Mucosa of rectum (tissue), 2 donors: Measurements from ENCODE around the gene PLRG1.

ENCODE experiments used
- H3K27ac ChIP-seq, 2 donors: one replicate each; pipeline ENCODE4 v1.7.0; 2013; ENCODE audit warnings: inconsistent platforms in 2 of 2, low read depth in 2 of 2, low read length in 2 of 2
- H3K27me3 ChIP-seq, 2 donors: one replicate each; pipeline ENCODE4 v1.7.0; 2013; ENCODE audit warnings: low read length in 2 of 2; ENCODE audit not compliant: control insufficient read depth in 2 of 2, insufficient read depth in 2 of 2
- H3K36me3 ChIP-seq, 2 donors: one replicate each; pipeline ENCODE4 v1.7.0; 2013; ENCODE audit warnings: low read length in 2 of 2; ENCODE audit not compliant: control insufficient read depth in 2 of 2, insufficient read depth in 2 of 2
- H3K4me1 ChIP-seq, 2 donors: one replicate each; pipeline ENCODE4 v1.7.0; 2013; ENCODE audit warnings: low read length in 2 of 2, mild to moderate bottlenecking in 1 of 2; ENCODE audit not compliant: control insufficient read depth in 2 of 2, insufficient read depth in 2 of 2
- H3K4me3 ChIP-seq, 2 donors: one replicate each; pipeline ENCODE4 v1.7.0; 2013; ENCODE audit warnings: low read length in 2 of 2
- H3K9ac ChIP-seq, 2 donors: one replicate each; pipeline ENCODE4 v1.7.0; 2013; ENCODE audit warnings: low read length in 2 of 2, low read depth in 1 of 2, mild to moderate bottlenecking in 1 of 2
- H3K9me3 ChIP-seq, 2 donors: one replicate each; pipeline ENCODE4 v1.7.0; 2013; ENCODE audit warnings: low read length in 2 of 2; ENCODE audit not compliant: control insufficient read depth in 2 of 2
- donor health status: healthy.
- donor health status: Normal muscosa, but diverticular disease.

Gene PLRG1

GRCh38 chr4:154526151-154526550 is 24.0 kb downstream of the PLRG1 start:
- Histone ChIP-seq H3K27ac (no peak overlapping the region), H3K9ac (no peak overlapping the region), H3K27me3 (peaks cover 0 to 7% of the 10 kb centered on the region in 2 donors), H3K4me1 (no peaks in the 10 kb centered on the region), H3K9me3 (no peaks in the 10 kb centered on the region), H3K36me3 (no peaks in the 10 kb centered on the region), H3K4me3 (no peak overlapping the region)

- H3K4me1 ChIP-seq, result no peaks in the 10 kb centered on the region
- no peak overlapping the region for H3K4me3 ChIP-seq
- H3K36me3 ChIP-seq, result no peaks in the 10 kb centered on the region
- no peaks in the 10 kb centered on the region for H3K9me3 ChIP-seq
- no peak overlapping the region for H3K27ac ChIP-seq
- no peak overlapping the region for H3K9ac ChIP-seq
- H3K27me3 ChIP-seq, result peaks cover 0 to 8% of the 10 kb centered on the region in 2 donors
These were observed 28.6 kb downstream of the PLRG1 start for GRCh38 chr4:154521607-154522006.

GRCh38 chr4:154519214-154519613 is 31.0 kb downstream of the PLRG1 start:
- no peaks in the 10 kb centered on the region for H3K36me3 ChIP-seq
- H3K4me1 ChIP-seq, result no peaks in the 10 kb centered on the region
- no peak overlapping the region for H3K9ac ChIP-seq

GRCh38 chr4:154517591-154517990 is 32.6 kb downstream of the PLRG1 start:
- Histone ChIP-seq H3K9ac (no peak overlapping the region), H3K4me1 (no peaks in the 10 kb centered on the region), H3K27me3 (peaks cover 3 to 4% of the 10 kb centered on the region in 2 donors), H3K9me3 (no peaks in the 10 kb centered on the region), H3K27ac (no peak overlapping the region), H3K4me3 (no peak overlapping the region), H3K36me3 (no peaks in the 10 kb centered on the region)

More at GRCh38 chr4:154519214-154519613, 31.0 kb downstream of the PLRG1 start:
- H3K4me3 ChIP-seq, result no peak overlapping the region
- no peaks in the 10 kb centered on the region for H3K9me3 ChIP-seq
- H3K27ac ChIP-seq, result no peak overlapping the region
- peaks cover 0 to 7% of the 10 kb centered on the region in 2 donors for H3K27me3 ChIP-seq

- Histone ChIP-seq H3K9ac (no peak overlapping the region), H3K36me3 (no peaks in the 10 kb centered on the region), H3K9me3 (no peaks in the 10 kb centered on the region), H3K4me3 (no peak overlapping the region), H3K27ac (no peak overlapping the region), H3K4me1 (no peaks in the 10 kb centered on the region), H3K27me3 (peaks cover 3 to 4% of the 10 kb centered on the region in 2 donors)
These were observed 33.7 kb downstream of the PLRG1 start for GRCh38 chr4:154516318-154517029.

GRCh38 chr4:154511981-154512380 is 38.2 kb downstream of the PLRG1 start:
- Histone ChIP-seq H3K9me3 (no peaks in the 10 kb centered on the region), H3K27me3 (peaks cover 0 to 3% of the 10 kb centered on the region in 2 donors)

GRCh38 chr4:154511548-154511947 is 38.7 kb downstream of the PLRG1 start:
- H3K9ac ChIP-seq, result no peak overlapping the region
- no peak overlapping the region for H3K27ac ChIP-seq
- H3K4me1 ChIP-seq, result no peaks in the 10 kb centered on the region
- H3K36me3 ChIP-seq, result no peaks in the 10 kb centered on the region
- peaks cover 0 to 3% of the 10 kb centered on the region in 2 donors for H3K27me3 ChIP-seq
- no peaks in the 10 kb centered on the region for H3K9me3 ChIP-seq
- no peak overlapping the region for H3K4me3 ChIP-seq

More at GRCh38 chr4:154511981-154512380, 38.2 kb downstream of the PLRG1 start:
- H3K4me3 ChIP-seq, result no peak overlapping the region
- no peaks in the 10 kb centered on the region for H3K4me1 ChIP-seq
- no peak overlapping the region for H3K9ac ChIP-seq
- H3K27ac ChIP-seq, result no peak overlapping the region
- H3K36me3 ChIP-seq, result no peaks in the 10 kb centered on the region

GRCh38 chr4:154507156-154507555 is 43.0 kb downstream of the PLRG1 start:
- H3K27ac ChIP-seq, result no peak overlapping the region
- no peaks in the 10 kb centered on the region for H3K4me1 ChIP-seq
- H3K9me3 ChIP-seq, result no peaks in the 10 kb centered on the region
- no peak overlapping the region for H3K4me3 ChIP-seq
- H3K9ac ChIP-seq, result no peak overlapping the region
- H3K36me3 ChIP-seq, result no peaks in the 10 kb centered on the region
- H3K27me3 ChIP-seq, result no peaks in the 10 kb centered on the region

GRCh38 chr4:154506253-154506652 is 43.9 kb downstream of the PLRG1 start:
- H3K9me3 ChIP-seq, result no peaks in the 10 kb centered on the region
- H3K9ac ChIP-seq, result no peak overlapping the region
- H3K36me3 ChIP-seq, result no peaks in the 10 kb centered on the region
- H3K4me3 ChIP-seq, result no peak overlapping the region
- H3K4me1 ChIP-seq, result no peaks in the 10 kb centered on the region
- H3K27ac ChIP-seq, result no peak overlapping the region
- H3K27me3 ChIP-seq, result no peaks in the 10 kb centered on the region

- H3K27ac ChIP-seq, result no peak overlapping the region
- H3K9me3 ChIP-seq, result no peaks in the 10 kb centered on the region
- H3K4me3 ChIP-seq, result no peak overlapping the region
- H3K4me1 ChIP-seq, result no peaks in the 10 kb centered on the region
- no peaks in the 10 kb centered on the region for H3K36me3 ChIP-seq
- H3K27me3 ChIP-seq, result no peaks in the 10 kb centered on the region
- H3K9ac ChIP-seq, result no peak overlapping the region
These were observed 46.6 kb downstream of the PLRG1 start for GRCh38 chr4:154503598-154503997.
